Measurements from ENCODE around the gene PALM.
"Not testable (repeated sequence)": the region's sequence is repeated elsewhere in the genome, so short reads cannot be mapped to it uniquely, and the experiment has no call there.

The PALM gene

GRCh38 chr19:709196-709964, 645 bp downstream of the PALM start:
- peak; percentile 72 for DNase-seq (ENCODE audit: low spot score)

GRCh38 chr19:709965-710571, 1.3 kb downstream of the PALM start:
- no peak for DNase-seq (ENCODE audit: low spot score)

- no peak for DNase-seq (ENCODE audit: low spot score)
Measured at GRCh38 chr19:710767-711166, 2.0 kb downstream of the PALM start.

- no peak for DNase-seq (ENCODE audit: low spot score)
Measured at GRCh38 chr19:711254-711653, 2.5 kb downstream of the PALM start.

- no peak for DNase-seq (ENCODE audit: low spot score)
Measured at GRCh38 chr19:715347-715746, 6.6 kb downstream of the PALM start.

GRCh38 chr19:718251-718951, 9.7 kb downstream of the PALM start:
- no peak for DNase-seq (ENCODE audit: low spot score)

- no peak for DNase-seq (ENCODE audit: low spot score)
Measured at GRCh38 chr19:718991-719512, 10.3 kb downstream of the PALM start.

GRCh38 chr19:719636-720344, 11.1 kb downstream of the PALM start:
- no peak for DNase-seq (ENCODE audit: low spot score)

- DNase-seq (ENCODE audit: low spot score): no peak
Measured at GRCh38 chr19:720345-721160, 11.8 kb downstream of the PALM start.

- no peak for DNase-seq (ENCODE audit: low spot score)
Measured at GRCh38 chr19:722553-723101, 13.9 kb downstream of the PALM start.

GRCh38 chr19:723247-723646, 14.5 kb downstream of the PALM start:
- DNase-seq (ENCODE audit: low spot score): no peak

- DNase-seq (ENCODE audit: low spot score): no peak
Measured at GRCh38 chr19:723714-724113, 15.0 kb downstream of the PALM start.

GRCh38 chr19:725461-726089, 16.8 kb downstream of the PALM start:
- DNase-seq (ENCODE audit: low spot score): no peak

- peak; percentile 52 for DNase-seq (ENCODE audit: low spot score)
Measured at GRCh38 chr19:726993-727956, 18.5 kb downstream of the PALM start.

- peak; percentile 58 for DNase-seq (ENCODE audit: low spot score)
Measured at GRCh38 chr19:728011-728410, 19.3 kb downstream of the PALM start.

- not testable (repeated sequence) for DNase-seq (ENCODE audit: low spot score)
Measured at GRCh38 chr19:729564-729963, 20.8 kb downstream of the PALM start.

- DNase-seq (ENCODE audit: low spot score): no peak
Measured at GRCh38 chr19:729965-730668, 21.4 kb downstream of the PALM start.

- no peak for DNase-seq (ENCODE audit: low spot score)
Measured at GRCh38 chr19:731000-731399, 22.3 kb downstream of the PALM start.
